GM12875 (cell line): Measurements from ENCODE around the gene IFFO2.

Experiments used
- H3K4me3 ChIP-seq: one replicate; pipeline ENCODE4 v1.5.1; 2011; ENCODE audit warnings: low read depth, low read length, control low read depth
- TF ChIP-seq, protein P1 (sequence below): IDR thresholded peaks from 2 replicates; pipeline ENCODE4 v1.5.1; 2011; ENCODE audit warnings: low read depth, mild to moderate bottlenecking, control low read depth, inconsistent platforms, low read length, moderate library complexity, borderline replicate concordance; ENCODE audit not compliant: insufficient read depth

IFFO2 gene

GRCh38 chr1:18955441-18956192, 859 bp downstream of the IFFO2 start:
- TF ChIP-seq, protein P1, sequence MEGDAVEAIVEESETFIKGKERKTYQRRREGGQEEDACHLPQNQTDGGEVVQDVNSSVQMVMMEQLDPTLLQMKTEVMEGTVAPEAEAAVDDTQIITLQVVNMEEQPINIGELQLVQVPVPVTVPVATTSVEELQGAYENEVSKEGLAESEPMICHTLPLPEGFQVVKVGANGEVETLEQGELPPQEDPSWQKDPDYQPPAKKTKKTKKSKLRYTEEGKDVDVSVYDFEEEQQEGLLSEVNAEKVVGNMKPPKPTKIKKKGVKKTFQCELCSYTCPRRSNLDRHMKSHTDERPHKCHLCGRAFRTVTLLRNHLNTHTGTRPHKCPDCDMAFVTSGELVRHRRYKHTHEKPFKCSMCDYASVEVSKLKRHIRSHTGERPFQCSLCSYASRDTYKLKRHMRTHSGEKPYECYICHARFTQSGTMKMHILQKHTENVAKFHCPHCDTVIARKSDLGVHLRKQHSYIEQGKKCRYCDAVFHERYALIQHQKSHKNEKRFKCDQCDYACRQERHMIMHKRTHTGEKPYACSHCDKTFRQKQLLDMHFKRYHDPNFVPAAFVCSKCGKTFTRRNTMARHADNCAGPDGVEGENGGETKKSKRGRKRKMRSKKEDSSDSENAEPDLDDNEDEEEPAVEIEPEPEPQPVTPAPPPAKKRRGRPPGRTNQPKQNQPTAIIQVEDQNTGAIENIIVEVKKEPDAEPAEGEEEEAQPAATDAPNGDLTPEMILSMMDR: no peak
- H3K4me3 ChIP-seq: peak overlapping the region; percentile 75

GRCh38 chr1:18955131-18955440, 1.4 kb downstream of the IFFO2 start:
- H3K4me3 ChIP-seq: peak overlapping the region; percentile 75
- TF ChIP-seq, protein P1: no peak

DNA sequence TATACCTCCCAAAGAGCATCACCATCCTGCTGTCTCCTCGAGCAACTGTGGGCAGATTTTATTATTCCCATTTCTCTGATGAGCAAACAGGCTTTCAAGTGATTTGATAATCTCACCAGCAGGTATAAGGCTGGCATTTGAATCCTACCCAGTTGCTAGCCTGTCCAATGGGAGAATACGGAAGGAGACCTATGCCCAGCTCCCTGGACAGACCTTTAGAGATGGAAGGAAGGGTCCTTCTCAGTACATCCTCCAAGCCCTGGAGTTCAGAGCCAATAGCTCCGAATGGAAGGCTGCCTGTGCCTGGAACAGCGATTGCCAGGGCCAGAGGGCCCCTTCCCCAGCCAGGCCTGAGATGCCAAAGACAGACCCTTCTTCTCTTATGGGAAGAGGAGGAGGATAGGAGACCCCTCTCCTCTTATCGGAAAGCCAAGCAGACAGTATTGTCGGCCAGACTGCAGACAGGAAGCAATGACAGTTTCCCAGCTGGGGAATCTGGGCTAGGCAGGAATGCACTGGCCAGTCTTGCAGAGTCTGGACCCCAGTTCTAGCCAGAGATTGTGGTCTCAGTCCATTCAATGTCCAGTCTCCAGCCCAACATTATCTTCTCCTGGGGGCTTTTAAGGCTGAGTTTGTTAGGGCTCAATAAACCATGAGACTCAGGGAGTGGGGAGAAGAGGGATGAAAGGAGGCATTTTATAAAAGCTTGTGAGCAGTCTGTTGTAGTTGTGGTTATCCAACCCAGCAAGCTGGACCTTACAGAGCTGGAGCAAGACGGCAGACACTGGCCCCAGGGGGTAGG, 2.0 kb downstream of the IFFO2 start:
- H3K4me3 ChIP-seq: peak overlapping the region; percentile 75
- TF ChIP-seq, protein P1: no peak

DNA sequence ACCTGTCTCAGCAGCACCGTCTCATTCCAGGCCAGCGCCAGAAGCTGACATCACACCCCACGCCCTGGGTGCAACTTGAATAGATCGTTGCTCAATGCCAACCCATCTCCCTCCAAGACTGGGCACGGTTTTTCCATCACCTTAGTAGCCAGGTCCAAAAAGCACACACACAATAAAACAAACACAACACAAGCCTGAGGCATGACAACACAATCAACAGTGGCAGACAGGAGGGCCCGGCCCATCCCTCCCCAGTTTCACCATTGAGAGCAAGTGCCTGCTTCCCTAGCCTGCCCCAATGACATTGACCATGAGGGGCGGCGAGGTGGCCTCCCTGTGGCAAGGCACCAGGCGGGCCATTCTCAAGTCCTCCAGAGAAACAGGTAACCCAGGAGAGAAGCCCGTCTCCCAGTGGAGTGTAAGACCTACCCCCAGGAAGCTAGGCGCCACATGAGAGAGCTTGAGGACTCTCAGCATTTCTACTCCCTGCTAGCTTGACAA, 2.7 kb downstream of the IFFO2 start:
- H3K4me3 ChIP-seq: no peak overlapping the region
- TF ChIP-seq, protein P1: no peak

DNA sequence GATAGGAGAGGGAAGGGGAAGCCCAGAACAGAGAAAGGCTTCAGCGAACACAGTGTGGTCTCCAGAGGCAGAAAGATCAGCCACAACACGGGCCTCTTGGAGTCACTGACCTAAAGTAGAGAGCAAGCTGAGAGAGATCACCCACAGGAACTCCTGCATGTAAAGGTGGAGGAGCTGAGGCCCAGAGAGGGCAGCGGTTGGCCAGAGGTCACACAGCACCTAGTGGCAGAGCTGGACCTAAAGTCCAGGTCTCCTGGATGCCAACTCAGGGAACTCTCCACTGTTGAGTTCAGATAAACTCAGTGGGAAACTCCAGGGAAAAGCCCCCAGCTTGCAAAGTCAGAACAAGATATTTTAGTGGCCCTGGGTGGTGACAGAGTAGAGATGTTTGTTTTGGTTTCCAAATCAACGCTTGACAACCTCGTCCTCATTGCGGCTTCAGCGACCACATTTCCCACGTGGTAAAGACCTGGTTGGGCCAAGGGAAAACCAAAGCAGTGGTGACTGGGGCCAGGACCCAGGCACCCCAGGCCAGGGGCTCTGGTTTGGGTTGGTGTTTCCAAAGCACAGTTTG, 4.6 kb downstream of the IFFO2 start:
- no peak overlapping the region for H3K4me3 ChIP-seq
- TF ChIP-seq, protein P1: no peak

DNA sequence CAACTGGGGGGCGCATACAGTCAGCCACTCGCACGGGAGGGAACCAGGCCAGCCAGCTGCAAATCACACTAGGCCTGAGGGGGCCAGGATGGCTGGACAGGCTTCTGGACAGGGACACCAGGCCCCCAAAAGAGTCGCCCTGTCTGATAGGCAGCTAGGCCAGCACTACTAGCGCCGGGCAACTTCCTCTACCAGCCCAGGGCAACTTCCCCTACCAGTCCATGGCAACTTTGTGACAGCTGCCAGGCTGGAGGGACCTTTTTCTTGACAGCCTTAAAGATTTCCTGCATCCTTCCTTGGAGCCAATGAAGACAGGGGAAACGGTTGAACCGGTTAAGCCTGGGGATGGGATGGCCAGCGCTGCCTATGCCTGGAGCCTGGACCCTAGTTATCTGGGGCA, 5.1 kb downstream of the IFFO2 start:
- peak overlapping the region; percentile 47 for H3K4me3 ChIP-seq
- TF ChIP-seq, protein P1: no peak
